IPS-NIHi11 (cell line): ENCODE measurements around the gene PPP6R1.

Experiments
- DNase-seq: peaks from one replicate; pipeline ENCODE4 v3.0.0; 2012; ENCODE audit warnings: mixed read lengths, low spot score

Gene PPP6R1

GRCh38 chr19:55244004-55244680, 14.7 kb downstream of the PPP6R1 start:
- DNase-seq = no peak

- no peak for DNase-seq
Measured at GRCh38 chr19:55242517-55242916, 16.3 kb downstream of the PPP6R1 start.

DNA sequence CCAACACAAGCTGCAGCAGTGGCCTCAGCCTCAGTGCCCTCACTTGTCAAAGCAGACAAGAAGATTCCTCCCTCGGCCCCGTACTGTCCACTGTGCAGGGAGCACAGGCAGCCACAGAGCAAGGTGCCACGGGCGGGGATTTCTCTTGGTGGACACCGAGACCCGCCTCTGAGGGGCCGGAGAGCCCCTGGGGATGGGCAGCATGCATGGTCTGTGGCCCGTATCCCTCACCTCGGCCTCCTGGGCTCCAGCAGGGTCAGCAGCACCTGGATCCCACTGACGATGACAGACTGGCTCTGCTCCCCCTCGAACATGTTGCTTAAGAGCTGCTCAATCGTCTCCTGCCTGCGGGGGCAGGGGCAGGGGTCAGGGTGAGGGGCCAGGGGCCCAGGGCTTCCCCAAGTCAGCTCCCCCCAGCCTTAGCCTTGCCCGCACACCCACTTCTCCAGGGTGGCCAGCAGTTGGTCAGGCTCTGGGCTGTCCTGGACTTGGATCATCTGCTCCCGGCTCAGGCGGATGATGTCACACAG, 16.8 kb downstream of the PPP6R1 start:
- DNase-seq = no peak

DNA sequence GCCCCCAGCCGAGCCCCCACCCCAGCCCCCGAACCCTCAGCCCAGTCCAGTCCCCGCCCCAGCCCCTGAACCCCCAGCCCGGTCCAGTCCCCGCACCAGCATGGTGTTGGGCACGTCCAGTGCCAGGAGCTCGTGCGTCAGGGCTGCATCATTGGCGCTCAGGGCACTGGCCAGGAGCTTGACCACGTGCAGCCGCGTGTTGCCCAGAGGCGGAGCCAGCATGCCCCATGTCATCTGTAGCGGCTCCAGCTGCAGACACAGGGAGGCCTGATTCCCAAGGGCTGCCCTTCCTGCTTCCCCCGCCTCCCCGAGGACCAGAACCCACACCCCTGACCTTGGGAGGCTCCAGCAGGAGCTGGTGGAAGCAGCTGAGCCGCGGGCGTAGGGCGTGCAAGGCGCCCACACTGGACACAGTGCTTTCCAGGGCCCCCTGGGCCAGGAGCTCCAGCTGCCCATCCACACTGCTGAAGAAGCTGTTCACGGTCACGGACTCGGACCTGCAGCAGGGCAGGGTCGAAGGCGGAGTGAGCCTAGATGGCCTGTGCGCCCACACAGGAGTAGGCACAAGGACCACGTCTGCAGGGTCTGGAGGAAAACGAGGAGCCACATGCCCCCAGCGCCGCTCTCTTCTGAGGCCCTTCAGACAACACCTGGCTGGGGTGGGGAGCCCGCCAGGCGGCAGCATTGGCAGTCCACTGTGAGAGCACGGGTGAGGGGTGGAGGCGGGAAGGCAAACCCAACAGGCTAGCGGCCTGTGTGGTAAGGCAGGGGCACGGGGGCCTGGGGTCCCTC, 17.5 kb downstream of the PPP6R1 start:
- no peak for DNase-seq

GRCh38 chr19:55240713-55241020, 18.1 kb downstream of the PPP6R1 start:
- DNase-seq = no peak

GRCh38 chr19:55239004-55239403, 19.8 kb downstream of the PPP6R1 start:
- no peak for DNase-seq

- DNase-seq = no peak
Measured at GRCh38 chr19:55238030-55238429, 20.8 kb downstream of the PPP6R1 start.

GRCh38 chr19:55232986-55233385, 25.8 kb downstream of the PPP6R1 start:
- DNase-seq = no peak

DNA sequence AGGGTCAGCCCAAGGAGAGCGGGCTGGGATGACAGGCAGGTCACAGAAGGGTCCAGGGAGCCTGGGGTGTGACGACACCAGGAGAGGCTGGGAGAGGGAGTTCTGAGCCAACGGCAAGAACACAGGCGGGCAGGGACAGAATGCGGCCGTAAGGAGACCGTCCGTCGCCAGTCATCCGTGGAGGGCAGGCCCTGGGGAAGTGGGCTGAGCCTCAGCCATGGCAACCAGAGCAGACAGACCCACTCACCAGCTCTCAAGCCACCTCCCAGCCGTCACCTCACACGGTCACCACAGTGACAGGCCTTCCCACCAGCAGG, 26.6 kb downstream of the PPP6R1 start:
- DNase-seq = no peak

DNA sequence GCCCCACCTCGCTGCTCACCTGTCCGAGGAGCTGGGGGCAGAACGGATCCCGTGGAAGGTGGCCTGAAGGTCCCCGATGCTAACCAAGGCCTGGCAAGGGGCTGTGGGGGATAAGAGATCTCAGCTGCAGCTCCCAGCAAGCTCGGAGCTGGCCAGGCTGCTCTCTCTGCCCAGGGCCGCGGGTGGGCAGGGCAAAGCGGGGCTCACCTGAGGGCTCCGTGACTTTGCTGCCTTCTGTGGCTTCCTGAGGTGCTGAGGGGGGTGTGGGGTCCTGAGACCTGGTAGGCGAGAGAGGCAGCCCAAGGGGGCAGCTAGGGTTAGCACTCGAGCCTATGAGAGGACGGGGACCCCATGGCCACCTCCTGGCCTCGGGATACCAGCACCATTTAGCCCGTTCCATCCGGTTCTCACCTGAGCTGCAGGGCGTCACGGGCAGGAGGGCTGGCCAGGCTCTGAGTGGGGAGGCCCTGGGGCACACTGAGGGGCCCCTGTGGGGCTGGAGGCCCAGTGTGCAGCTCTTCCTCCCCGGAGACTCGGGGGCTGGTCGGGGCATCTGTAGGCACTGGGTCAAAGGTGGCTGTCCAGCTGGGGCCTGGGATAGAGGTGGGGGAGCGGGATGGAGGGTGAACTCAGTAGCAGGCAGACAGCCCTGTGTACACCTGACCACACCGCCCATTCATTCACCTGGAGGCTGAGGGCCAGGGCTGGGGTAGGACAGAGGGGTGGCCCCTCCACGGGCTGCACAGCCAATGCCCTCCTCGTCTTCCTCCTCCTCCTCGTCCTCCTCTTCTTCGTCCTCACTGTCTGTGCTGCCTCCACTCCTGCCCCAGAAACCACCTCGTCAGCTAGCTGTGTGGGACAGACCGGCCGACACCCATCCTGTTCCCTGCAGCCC, 27.2 kb downstream of the PPP6R1 start:
- no peak for DNase-seq

DNA sequence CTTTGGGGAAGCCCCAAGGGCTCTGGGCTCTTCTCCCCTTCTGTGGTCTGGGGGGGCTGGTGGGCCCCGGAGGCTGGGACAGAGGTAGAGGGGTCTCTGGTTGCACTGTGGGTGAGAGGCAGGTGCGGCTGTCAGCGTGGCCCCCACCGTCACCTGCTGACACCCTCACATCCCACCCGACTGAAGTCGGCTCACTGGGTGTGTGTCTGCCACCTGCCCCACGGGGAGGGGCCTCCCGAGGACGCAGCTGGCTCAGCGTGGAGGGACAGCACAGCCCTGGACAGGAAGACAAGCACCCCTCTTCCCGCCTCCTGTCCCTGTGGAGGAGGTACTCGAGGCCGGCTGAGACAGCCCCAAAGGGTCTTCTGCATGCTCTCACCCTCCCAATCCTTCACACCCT, 28.0 kb downstream of the PPP6R1 start:
- DNase-seq = no peak

GRCh38 chr19:55230329-55230728, 28.5 kb downstream of the PPP6R1 start:
- no peak for DNase-seq

- DNase-seq = no peak
Measured at GRCh38 chr19:55229789-55230182, 29.0 kb downstream of the PPP6R1 start.

- no peak for DNase-seq
Measured at GRCh38 chr19:55229145-55229788, 29.6 kb downstream of the PPP6R1 start.

DNA sequence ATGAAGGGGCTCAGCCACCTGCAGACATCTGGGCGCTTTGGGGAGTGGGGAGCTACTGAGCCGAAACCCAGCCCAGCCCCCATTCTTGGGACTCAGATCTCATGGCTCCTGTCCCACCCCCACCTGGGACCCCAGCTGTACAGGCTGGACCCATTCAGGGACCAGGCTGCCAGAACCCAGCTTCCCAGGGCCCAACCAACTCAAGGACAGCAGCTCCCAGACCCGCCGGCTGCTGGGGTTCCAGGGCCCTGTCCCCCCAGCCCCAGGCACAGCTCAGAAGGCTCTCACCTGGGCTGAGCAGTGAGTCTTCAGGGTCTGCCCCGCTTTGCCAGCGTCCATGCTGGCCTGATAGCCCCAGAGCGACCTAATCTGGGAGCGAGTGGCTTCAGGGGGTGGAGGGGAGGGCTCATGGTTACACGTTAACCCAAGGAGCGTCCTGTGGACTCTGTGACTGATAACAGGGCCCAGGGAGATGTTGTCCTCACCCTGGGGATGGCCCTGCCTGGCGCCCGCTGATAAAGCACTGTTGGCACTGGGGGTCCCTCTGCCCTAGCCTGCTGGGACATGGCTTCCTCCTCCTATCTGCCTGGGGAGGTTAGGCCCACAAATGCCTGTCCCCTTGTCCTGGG, 30.3 kb downstream of the PPP6R1 start, which contains the start of gene TMEM86B:
TSS of gene TMEM86B (minus strand) at position 361 of the 629 bp plus-strand sequence. CDS start at position 339, 22 bp downstream.
- DNase-seq = peak; percentile 15

GRCh38 chr19:55228015-55228391, 30.8 kb downstream of the PPP6R1 start:
- peak; percentile 31 for DNase-seq

DNA sequence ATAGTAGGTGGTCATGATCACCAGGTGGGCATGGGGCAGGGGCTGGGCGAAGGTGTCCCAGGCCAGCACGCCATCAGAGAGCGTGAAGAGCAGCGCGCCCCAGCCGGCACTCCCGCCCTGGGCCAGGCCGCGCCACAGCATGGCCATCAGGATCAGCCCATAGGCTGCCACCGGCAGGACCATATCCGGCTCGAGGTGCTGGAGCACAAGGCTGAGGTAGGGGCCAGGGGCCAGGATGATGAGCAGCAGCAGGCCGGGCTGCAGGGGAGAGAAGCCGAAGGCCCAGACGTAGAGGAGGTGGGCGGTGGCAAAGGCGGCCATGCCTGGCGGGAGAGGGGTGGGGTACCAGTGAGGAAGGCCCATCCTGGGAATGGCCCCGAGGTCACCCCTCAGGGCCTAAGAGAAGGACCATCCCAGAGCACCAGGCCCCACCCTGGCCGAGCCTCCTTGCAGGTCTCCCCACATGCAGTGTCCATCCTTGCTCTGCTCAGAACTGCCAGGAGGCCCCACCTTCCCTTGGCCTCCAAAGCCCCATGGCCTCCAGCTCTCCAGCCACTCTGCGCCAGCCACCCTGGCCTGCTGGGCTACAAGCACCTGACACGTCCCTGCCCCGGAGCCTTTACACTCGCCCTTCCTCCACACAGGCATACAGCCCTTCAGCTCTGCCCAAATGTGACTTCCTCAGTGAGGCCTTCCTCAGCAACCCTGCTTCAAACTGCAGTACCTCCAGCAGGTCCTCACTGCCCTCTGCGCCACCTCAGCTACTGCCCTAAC, 31.4 kb downstream of the PPP6R1 start:
- peak; percentile 11 for DNase-seq

- no peak for DNase-seq
Measured at GRCh38 chr19:55226788-55227187, 32.0 kb downstream of the PPP6R1 start.

DNA sequence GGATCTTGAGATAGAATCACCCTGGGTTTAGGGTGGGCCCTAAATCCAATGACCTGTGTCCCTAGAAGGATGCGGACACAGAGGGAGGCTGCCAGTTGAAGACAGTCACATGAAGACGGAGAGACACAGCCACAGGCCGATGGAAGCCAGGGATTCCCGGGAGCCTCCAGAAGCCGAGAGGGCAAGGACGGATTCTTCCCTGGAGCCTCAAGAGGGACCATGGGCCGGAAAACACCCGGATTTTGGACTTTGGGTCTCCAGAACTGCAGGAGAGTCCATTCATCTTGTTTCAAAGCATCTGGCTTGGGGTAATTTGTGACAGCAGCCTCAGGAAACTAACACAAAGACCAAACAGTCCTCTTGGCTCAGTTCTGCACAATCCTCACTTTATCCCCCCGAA, 32.5 kb downstream of the PPP6R1 start:
- no peak for DNase-seq

DNA sequence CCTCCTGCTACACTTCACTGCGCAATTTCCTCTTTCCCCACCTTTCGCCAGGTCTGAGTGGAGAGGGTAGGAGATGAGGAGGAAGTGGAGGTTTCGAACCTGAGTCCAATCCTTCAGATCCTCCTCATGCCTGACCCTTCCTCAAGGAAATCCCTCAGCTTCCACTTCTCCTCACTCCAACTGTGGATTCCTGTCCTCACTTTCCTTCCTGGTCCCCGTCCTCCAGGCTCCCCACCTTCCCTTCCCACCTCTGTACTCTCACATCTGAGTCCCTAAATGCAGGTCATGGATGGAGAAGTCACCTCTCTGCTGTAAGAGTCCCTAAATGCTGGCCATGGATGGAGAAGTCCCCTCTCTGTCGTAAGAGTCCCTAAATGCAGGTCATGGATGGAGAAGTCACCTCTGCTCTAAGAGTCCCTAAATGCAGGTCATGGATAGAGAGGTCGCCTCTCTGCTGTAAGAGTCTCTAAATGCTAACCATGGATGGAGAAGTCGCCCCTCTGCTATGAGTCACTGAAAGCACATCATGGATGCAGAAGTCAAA, 33.3 kb downstream of the PPP6R1 start:
- no peak for DNase-seq
